HepG2 (cell line): Measurements from ENCODE around the gene RPL31. TPM values are rescaled to one million over a fixed set of nuclear protein-coding genes. Genes with fewer than 3 reads are reported as not detected.

Source experiments
- CSRNP2 ChIP-seq: sonication (generic); formaldehyde crosslinking; conservative IDR thresholded peaks from 2 replicates; pipeline ENCODE4 v1.8.0; 2022; ENCODE audit warnings: low read depth, missing genetic modification reagents
- CTCF ChIP-seq: sonication (generic); formaldehyde crosslinking; IDR thresholded peaks from 2 replicates; pipeline ENCODE4 v1.5.0; 2020; ENCODE audit warnings: mild to moderate bottlenecking, missing genetic modification reagents, moderate library complexity
- DPF2 ChIP-seq: sonication (generic); formaldehyde crosslinking; IDR thresholded peaks from 2 replicates; pipeline ENCODE4 v1.4.0; 2020; ENCODE audit warnings: mild to moderate bottlenecking, low read depth, missing genetic modification reagents, borderline replicate concordance
- FOXK2 ChIP-seq: fragments of 450-650 bp; IDR thresholded peaks from 2 replicates; pipeline ENCODE4 v1.6.1; 2016
- GABPB1 ChIP-seq: IDR thresholded peaks from 2 replicates; pipeline ENCODE4 v1.6.1; 2016; ENCODE audit warnings: mild to moderate bottlenecking, missing genetic modification reagents, moderate library complexity, missing compliant biosample characterization
- HOMEZ ChIP-seq: IDR thresholded peaks from 2 replicates; pipeline ENCODE4 v1.6.1; 2016; ENCODE audit warnings: low read depth
- KDM3A ChIP-seq: IDR thresholded peaks from 2 replicates; pipeline ENCODE4 v1.6.1; 2018; ENCODE audit warnings: low read depth, missing compliant biosample characterization
- MTF2 ChIP-seq: sonication (generic); formaldehyde crosslinking; IDR thresholded peaks from 2 replicates; pipeline ENCODE4 v1.5.0; 2020; ENCODE audit warnings: missing genetic modification reagents, borderline replicate concordance
- NR3C1 ChIP-seq: sonication (generic); formaldehyde crosslinking; IDR thresholded peaks from 2 replicates; pipeline ENCODE4 v1.4.0; 2020; ENCODE audit warnings: missing genetic modification reagents
- SETDB1 ChIP-seq: sonication (generic); formaldehyde crosslinking; IDR thresholded peaks from 2 replicates; pipeline ENCODE4 v1.5.1; 2020; ENCODE audit warnings: missing genetic modification reagents, mild to moderate bottlenecking, borderline replicate concordance
- SNRNP70 ChIP-seq: fragments of 200-400 bp; formaldehyde crosslinking; IDR thresholded peaks from 2 replicates; pipeline ENCODE4 v1.6.1; 2017; ENCODE audit warnings: mild to moderate bottlenecking, low read depth, low read length, moderate library complexity
- ZNF142 ChIP-seq: sonication (generic); formaldehyde crosslinking; IDR thresholded peaks from 2 replicates; pipeline ENCODE4 v1.4.0; 2020; ENCODE audit warnings: missing genetic modification reagents
- ZNF235 ChIP-seq: sonication (generic); formaldehyde crosslinking; IDR thresholded peaks from 2 replicates; pipeline ENCODE4 v1.8.1; 2023; ENCODE audit warnings: mild to moderate bottlenecking, missing genetic modification reagents, borderline replicate concordance
- ZNF644 ChIP-seq: IDR thresholded peaks from 2 replicates; pipeline ENCODE4 v1.6.1; 2016; ENCODE audit warnings: low read depth
- ZNF724P ChIP-seq: sonication (generic); formaldehyde crosslinking; IDR thresholded peaks from 2 replicates; pipeline ENCODE4 v1.8.0; 2022; ENCODE audit warnings: missing genetic modification reagents, borderline replicate concordance
- ZNF747 ChIP-seq: sonication (generic); formaldehyde crosslinking; IDR thresholded peaks from 2 replicates; pipeline ENCODE4 v1.8.1; 2023; ENCODE audit warnings: missing genetic modification reagents, mild to moderate bottlenecking, borderline replicate concordance
- polyA plus RNA-seq, 8 experiments: library from polyadenylated mRNA; depleted of rRNA in 3 of 8; stranded (reverse) in 7 of 8; unstranded in 1 of 8; fragments of >200 nt; fragmentation: Illumina TruSeq in 4 of 8; extraction: Trizol in 4 of 8; gene quantifications; 2 replicates each; pipeline versions ENCODE4 v1.2.1 to v1.2.3, GENCODE V29; 2011 to 2016; ENCODE audit warnings: low read depth in 4 of 8, missing spikeins in 1 of 8, mixed read lengths in 1 of 8; ENCODE audit not compliant: insufficient read depth in 1 of 8
- total RNA-seq, 5 experiments: library from RNA; depleted of rRNA; stranded (reverse); fragments of >200 nt; fragmentation: Illumina TruSeq; extraction: Trizol; gene quantifications; 2 replicates each; pipeline ENCODE4 v1.2.3, GENCODE V29; 2016; ENCODE audit warnings: low read depth in 1 of 5
- TF ChIP-seq, protein P1 (sequence below): IDR thresholded peaks from 2 replicates; pipeline ENCODE4 v1.6.1; 2016; ENCODE audit warnings: mild to moderate bottlenecking

The RPL31 gene
- total and polyA plus RNA-seq, 2 of the 13 experiments (the other 11 are each of a cell fraction or from before 2014, with no cell fraction given), result 3,331 to 3,582 TPM

GRCh38 chr2:101002562-101003277 is 631 bp downstream of the RPL31 start (continued):
- TF ChIP-seq ZNF724P (CRISPR knock-in tag) (no peak), CTCF (CRISPR knock-in tag) (no peak), FOXK2 (no peak), ZNF644 (no peak), ZNF235 (no peak), ZNF142 (CRISPR knock-in tag) (no peak; the same call in 1 of the 2 replicates), KDM3A (CRISPR knock-in tag) (no peak), DPF2 (no peak), NR3C1 (CRISPR knock-in tag) (no peak), SNRNP70 (no peak), CSRNP2 (no peak), MTF2 (CRISPR knock-in tag) (no peak), GABPB1 (CRISPR knock-in tag) (no peak), SETDB1 (CRISPR knock-in tag) (no peak), ZNF747 (CRISPR knock-in tag) (no peak), HOMEZ (CRISPR knock-in tag) (no peak)
- TF ChIP-seq, protein P1, sequence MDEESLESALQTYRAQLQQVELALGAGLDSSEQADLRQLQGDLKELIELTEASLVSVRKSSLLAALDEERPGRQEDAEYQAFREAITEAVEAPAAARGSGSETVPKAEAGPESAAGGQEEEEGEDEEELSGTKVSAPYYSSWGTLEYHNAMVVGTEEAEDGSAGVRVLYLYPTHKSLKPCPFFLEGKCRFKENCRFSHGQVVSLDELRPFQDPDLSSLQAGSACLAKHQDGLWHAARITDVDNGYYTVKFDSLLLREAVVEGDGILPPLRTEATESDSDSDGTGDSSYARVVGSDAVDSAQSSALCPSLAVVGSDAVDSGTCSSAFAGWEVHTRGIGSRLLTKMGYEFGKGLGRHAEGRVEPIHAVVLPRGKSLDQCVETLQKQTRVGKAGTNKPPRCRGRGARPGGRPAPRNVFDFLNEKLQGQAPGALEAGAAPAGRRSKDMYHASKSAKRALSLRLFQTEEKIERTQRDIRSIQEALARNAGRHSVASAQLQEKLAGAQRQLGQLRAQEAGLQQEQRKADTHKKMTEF, result no peak
